Endothelial cell of umbilical vein (primary cell): ENCODE data around the gene PAPOLA.
A peak's percentile ranks its signal among the peaks of the same experiment; 100 is the strongest.

ENCODE experiments used
- EZH2 ChIP-seq: IDR thresholded peaks from 2 replicates; pipeline ENCODE4 v1.6.1; 2012; ENCODE audit warnings: borderline replicate concordance, low read depth, mild to moderate bottlenecking, moderate library complexity, low read length, inconsistent platforms; ENCODE audit not compliant: severe bottlenecking
- FOS ChIP-seq: IDR thresholded peaks from 2 replicates; pipeline ENCODE4 v1.6.1; 2011; ENCODE audit warnings: mild to moderate bottlenecking, low read length, moderate library complexity, borderline replicate concordance; ENCODE audit not compliant: insufficient read depth
- GATA2 ChIP-seq: IDR thresholded peaks from 2 replicates; pipeline ENCODE4 v1.7.0; 2011; ENCODE audit warnings: low read depth, mild to moderate bottlenecking, moderate library complexity, mixed read lengths, low read length; ENCODE audit not compliant: insufficient read length, insufficient read depth
- JUN ChIP-seq: IDR thresholded peaks from 2 replicates; pipeline ENCODE4 v1.6.1; 2011; ENCODE audit warnings: borderline replicate concordance, low read depth; ENCODE audit not compliant: insufficient read length, insufficient read depth
- MYC ChIP-seq: IDR thresholded peaks from one replicate; pipeline ENCODE4 v1.6.1; 2011; ENCODE audit warnings: mild to moderate bottlenecking, low read depth, low read length
- POLR2A ChIP-seq: IDR thresholded peaks from 2 replicates; pipeline ENCODE4 v1.6.1; 2012; ENCODE audit warnings: low read depth, mild to moderate bottlenecking, control low read depth, low read length
- POLR2AphosphoS5 ChIP-seq: IDR thresholded peaks from 2 replicates; pipeline ENCODE4 v1.6.1; 2012; ENCODE audit warnings: low read depth, mild to moderate bottlenecking, control low read depth, low read length, moderate library complexity; ENCODE audit not compliant: insufficient read depth
- TF ChIP-seq, protein P1 (sequence below), 2 donors: IDR thresholded peaks; 1 replicate in 1 of 2; 2 replicates in 1 of 2; pipeline ENCODE4 v1.5.1; 2011; ENCODE audit warnings: low read length in 2 of 2, mild to moderate bottlenecking in 2 of 2, moderate library complexity in 2 of 2, control low read depth in 1 of 2, inconsistent platforms in 1 of 2, low read depth in 1 of 2; ENCODE audit not compliant: insufficient read depth in 1 of 2; ENCODE audit errors: extremely low read depth in 1 of 2
- TF ChIP-seq, protein P2 (sequence below): IDR thresholded peaks from 2 replicates; pipeline ENCODE4 v1.6.1; 2011; ENCODE audit not compliant: insufficient read depth, insufficient read length

DNA sequence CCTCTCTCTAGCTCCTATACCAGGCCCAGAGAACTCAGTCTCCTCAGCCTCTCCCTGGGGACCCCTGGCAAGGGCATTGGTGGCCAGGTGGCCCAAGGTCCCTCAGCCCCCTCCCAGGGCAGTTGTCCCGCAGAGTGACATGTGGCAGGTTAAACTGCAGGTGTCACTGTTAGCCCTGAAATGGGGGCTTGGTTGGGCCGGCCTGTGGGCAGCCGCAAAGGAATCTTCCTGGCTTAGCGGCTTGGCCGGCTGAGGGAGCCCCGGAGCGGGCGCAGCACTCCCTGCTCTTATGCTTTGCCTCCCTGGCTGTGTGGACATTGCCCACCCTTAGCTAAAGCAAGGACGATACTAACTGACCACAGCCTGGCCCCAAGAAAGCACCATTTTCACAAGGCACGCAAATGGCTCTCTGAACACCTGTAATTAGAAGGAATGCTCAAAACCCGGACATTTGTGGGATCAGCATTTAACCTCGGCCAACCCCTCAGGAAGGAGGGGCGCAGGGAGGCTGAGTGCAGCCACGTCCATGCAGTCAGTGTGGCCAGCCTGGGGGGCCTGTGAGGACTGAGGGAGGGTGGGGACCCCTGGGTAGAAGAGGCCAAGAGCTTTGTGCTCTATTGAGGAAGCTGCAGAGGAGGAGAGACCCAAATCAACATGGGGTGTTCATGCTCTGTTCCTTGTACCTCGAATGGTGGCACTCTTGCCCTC is 82.2 kb downstream of the PAPOLA start:
- TF ChIP-seq, protein P1, sequence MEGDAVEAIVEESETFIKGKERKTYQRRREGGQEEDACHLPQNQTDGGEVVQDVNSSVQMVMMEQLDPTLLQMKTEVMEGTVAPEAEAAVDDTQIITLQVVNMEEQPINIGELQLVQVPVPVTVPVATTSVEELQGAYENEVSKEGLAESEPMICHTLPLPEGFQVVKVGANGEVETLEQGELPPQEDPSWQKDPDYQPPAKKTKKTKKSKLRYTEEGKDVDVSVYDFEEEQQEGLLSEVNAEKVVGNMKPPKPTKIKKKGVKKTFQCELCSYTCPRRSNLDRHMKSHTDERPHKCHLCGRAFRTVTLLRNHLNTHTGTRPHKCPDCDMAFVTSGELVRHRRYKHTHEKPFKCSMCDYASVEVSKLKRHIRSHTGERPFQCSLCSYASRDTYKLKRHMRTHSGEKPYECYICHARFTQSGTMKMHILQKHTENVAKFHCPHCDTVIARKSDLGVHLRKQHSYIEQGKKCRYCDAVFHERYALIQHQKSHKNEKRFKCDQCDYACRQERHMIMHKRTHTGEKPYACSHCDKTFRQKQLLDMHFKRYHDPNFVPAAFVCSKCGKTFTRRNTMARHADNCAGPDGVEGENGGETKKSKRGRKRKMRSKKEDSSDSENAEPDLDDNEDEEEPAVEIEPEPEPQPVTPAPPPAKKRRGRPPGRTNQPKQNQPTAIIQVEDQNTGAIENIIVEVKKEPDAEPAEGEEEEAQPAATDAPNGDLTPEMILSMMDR (IDR thresholded peaks at IDR 0.05; ENCODE audit: extremely low read depth in 1 of 2, insufficient read depth in 1 of 2, low read depth in 1 of 2, low read length in 2 of 2) = peak; percentile 27 to 47
- TF ChIP-seq POLR2A (no peak), POLR2AphosphoS5 (no peak), MYC (no peak), FOS (no peak), EZH2 (no peak), JUN (no peak), GATA2 (no peak)
- TF ChIP-seq, protein P2, sequence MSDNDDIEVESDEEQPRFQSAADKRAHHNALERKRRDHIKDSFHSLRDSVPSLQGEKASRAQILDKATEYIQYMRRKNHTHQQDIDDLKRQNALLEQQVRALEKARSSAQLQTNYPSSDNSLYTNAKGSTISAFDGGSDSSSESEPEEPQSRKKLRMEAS = no peak
